HepG2 (cell line): ENCODE results near the gene VEGFB. TPM values are rescaled to one million over a fixed set of nuclear protein-coding genes. Genes with fewer than 3 reads are reported as not detected.

Experiments
- ADNP ChIP-seq: sonication (generic); formaldehyde crosslinking; IDR thresholded peaks from 2 replicates; pipeline ENCODE4 v1.4.0; 2020; ENCODE audit warnings: missing genetic modification reagents
- CBX5 ChIP-seq: sonication (generic); formaldehyde crosslinking; IDR thresholded peaks from 2 replicates; pipeline ENCODE4 v1.4.0; 2020; ENCODE audit warnings: missing genetic modification reagents, borderline replicate concordance
- CENPT ChIP-seq: sonication (generic); formaldehyde crosslinking; IDR thresholded peaks from 2 replicates; pipeline ENCODE4 v1.8.0; 2022; ENCODE audit warnings: low read depth, mild to moderate bottlenecking, moderate library complexity, missing genetic modification reagents
- DNMT1 ChIP-seq: sonication (generic); formaldehyde crosslinking; IDR thresholded peaks from 2 replicates; pipeline ENCODE4 v1.5.1; 2020; ENCODE audit warnings: mild to moderate bottlenecking, missing genetic modification reagents
- FIP1L1 ChIP-seq: fragments of 200-400 bp; formaldehyde crosslinking; IDR thresholded peaks from 2 replicates; pipeline ENCODE4 v1.6.1; 2018; ENCODE audit warnings: low read depth, mild to moderate bottlenecking, low read length, moderate library complexity, borderline replicate concordance; ENCODE audit not compliant: insufficient read depth
- GTF3A ChIP-seq: sonication (generic); formaldehyde crosslinking; conservative IDR thresholded peaks from 2 replicates; pipeline ENCODE4 v1.4.0; 2020; ENCODE audit warnings: mild to moderate bottlenecking, missing genetic modification reagents
- HMG20A ChIP-seq: IDR thresholded peaks from 2 replicates; pipeline ENCODE4 v1.6.1; 2016; ENCODE audit warnings: borderline replicate concordance
- KMT2A ChIP-seq: sonication (generic); formaldehyde crosslinking; IDR thresholded peaks from 2 replicates; pipeline ENCODE4 v1.4.0; 2020; ENCODE audit warnings: missing genetic modification reagents
- MTA1 ChIP-seq: sonication (generic); formaldehyde crosslinking; IDR thresholded peaks from 2 replicates; pipeline ENCODE4 v1.4.0; 2020; ENCODE audit warnings: missing genetic modification reagents, mild to moderate bottlenecking, borderline replicate concordance
- PITX1 ChIP-seq: sonication (generic); formaldehyde crosslinking; IDR thresholded peaks from 2 replicates; pipeline ENCODE4 v1.5.1; 2020; ENCODE audit warnings: mild to moderate bottlenecking, missing genetic modification reagents
- POGZ ChIP-seq: sonication (generic); formaldehyde crosslinking; IDR thresholded peaks from 2 replicates; pipeline ENCODE4 v1.4.0; 2020; ENCODE audit warnings: mild to moderate bottlenecking, missing genetic modification reagents
- RBM22 ChIP-seq: fragments of 200-400 bp; formaldehyde crosslinking; optimal IDR thresholded peaks from 2 replicates; pipeline ENCODE3; 2017; ENCODE audit warnings: mild to moderate bottlenecking, low read length, moderate library complexity
- SETDB1 ChIP-seq: sonication (generic); formaldehyde crosslinking; IDR thresholded peaks from 2 replicates; pipeline ENCODE4 v1.5.1; 2020; ENCODE audit warnings: missing genetic modification reagents, mild to moderate bottlenecking, borderline replicate concordance
- SNAI1 ChIP-seq: sonication (generic); formaldehyde crosslinking; IDR thresholded peaks from 2 replicates; pipeline ENCODE4 v1.5.0; 2020; ENCODE audit warnings: mild to moderate bottlenecking, missing genetic modification reagents, borderline replicate concordance
- SP140L ChIP-seq: sonication (generic); formaldehyde crosslinking; IDR thresholded peaks from 2 replicates; pipeline ENCODE4 v1.4.0; 2020; ENCODE audit warnings: missing genetic modification reagents, borderline replicate concordance
- SP2 ChIP-seq: sonication (generic); formaldehyde crosslinking; IDR thresholded peaks from 2 replicates; pipeline ENCODE4 v1.5.1; 2020; ENCODE audit warnings: mild to moderate bottlenecking, missing genetic modification reagents
- TRIM24 ChIP-seq: sonication (generic); formaldehyde crosslinking; IDR thresholded peaks from 2 replicates; pipeline ENCODE4 v1.8.0; 2022; ENCODE audit warnings: mild to moderate bottlenecking, missing genetic modification reagents
- U2AF2 ChIP-seq: fragments of 200-400 bp; formaldehyde crosslinking; IDR thresholded peaks from 2 replicates; pipeline ENCODE4 v1.6.1; 2017; ENCODE audit warnings: low read depth, mild to moderate bottlenecking, low read length
- ZNF121 ChIP-seq: sonication (generic); formaldehyde crosslinking; IDR thresholded peaks from 2 replicates; pipeline ENCODE4 v1.5.0; 2020; ENCODE audit warnings: mild to moderate bottlenecking, missing genetic modification reagents
- ZNF24 ChIP-seq: fragments of 450-650 bp; IDR thresholded peaks from 2 replicates; pipeline ENCODE4 v1.6.1; 2017; ENCODE audit warnings: antibody characterized with exemption, mild to moderate bottlenecking
- ZNF296 ChIP-seq: sonication (generic); formaldehyde crosslinking; conservative IDR thresholded peaks from 2 replicates; pipeline ENCODE4 v1.5.0; 2020; ENCODE audit warnings: mild to moderate bottlenecking, missing genetic modification reagents
- ZNF335 ChIP-seq: sonication (generic); formaldehyde crosslinking; IDR thresholded peaks from 2 replicates; pipeline ENCODE4 v1.4.0; 2020; ENCODE audit warnings: missing genetic modification reagents
- polyA plus RNA-seq, 8 experiments: library from polyadenylated mRNA; depleted of rRNA in 3 of 8; stranded (reverse) in 7 of 8; unstranded in 1 of 8; fragments of >200 nt; fragmentation: Illumina TruSeq in 4 of 8; extraction: Trizol in 4 of 8; gene quantifications; 2 replicates each; pipeline versions ENCODE4 v1.2.1 to v1.2.3, GENCODE V29; 2011 to 2016; ENCODE audit warnings: low read depth in 4 of 8, missing spikeins in 1 of 8, mixed read lengths in 1 of 8; ENCODE audit not compliant: insufficient read depth in 1 of 8
- total RNA-seq, 5 experiments: library from RNA; depleted of rRNA; stranded (reverse); fragments of >200 nt; fragmentation: Illumina TruSeq; extraction: Trizol; gene quantifications; 2 replicates each; pipeline ENCODE4 v1.2.3, GENCODE V29; 2016; ENCODE audit warnings: low read depth in 1 of 5
- TF ChIP-seq, protein P1 (sequence below): sonication (generic); formaldehyde crosslinking; conservative IDR thresholded peaks from 2 replicates; pipeline ENCODE4 v1.8.0; 2022; ENCODE audit warnings: low read depth, missing genetic modification reagents
- TF ChIP-seq, protein P2 (sequence below): sonication (generic); formaldehyde crosslinking; IDR thresholded peaks from 2 replicates; pipeline ENCODE4 v1.8.1; 2023; ENCODE audit warnings: mild to moderate bottlenecking, inconsistent platforms, moderate library complexity, missing genetic modification reagents, borderline replicate concordance
- TF ChIP-seq, protein P3 (sequence below): sonication (generic); formaldehyde crosslinking; conservative IDR thresholded peaks from 2 replicates; pipeline ENCODE4 v1.4.0; 2020; ENCODE audit warnings: missing genetic modification reagents

VEGFB gene
- total and polyA plus RNA-seq, 2 of the 13 experiments (the other 11 are each of a cell fraction or from before 2014, with no cell fraction given): 9.0 to 11.3 TPM

DNA sequence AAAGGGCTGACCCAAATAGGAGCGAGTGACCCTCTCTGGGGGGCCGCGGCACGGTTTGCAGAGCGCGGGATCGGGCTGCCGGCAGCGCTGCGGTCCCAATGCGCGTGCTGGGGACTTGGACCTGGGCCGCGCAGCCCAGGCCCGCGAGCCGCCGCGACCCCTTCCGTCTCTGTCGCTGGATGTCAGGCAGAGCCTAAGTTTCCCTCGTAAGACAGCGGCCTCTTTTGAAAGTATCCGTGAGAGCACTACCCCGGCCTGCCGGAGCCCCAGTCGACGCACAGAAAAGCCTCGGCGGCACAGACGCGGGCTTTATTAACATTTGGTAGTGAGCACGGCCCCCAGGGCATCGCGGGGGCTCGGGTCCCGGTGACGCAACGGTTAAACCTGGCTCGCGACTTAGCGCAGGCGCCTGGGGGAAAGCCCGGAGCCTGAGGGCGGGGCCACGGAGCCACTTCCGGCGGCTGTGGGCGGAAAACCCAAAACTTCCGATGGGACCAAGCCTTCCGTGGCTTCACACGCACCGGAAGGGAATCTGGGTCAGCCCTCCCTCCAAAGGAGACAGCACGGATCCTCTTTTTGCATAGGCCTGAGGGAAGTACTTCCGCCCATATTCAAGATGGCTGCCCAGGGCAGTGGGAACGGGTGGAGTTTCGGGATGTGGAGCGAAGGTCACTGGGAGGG, 35.3 kb downstream of the VEGFB start (continued):
- TF ChIP-seq, protein P1, sequence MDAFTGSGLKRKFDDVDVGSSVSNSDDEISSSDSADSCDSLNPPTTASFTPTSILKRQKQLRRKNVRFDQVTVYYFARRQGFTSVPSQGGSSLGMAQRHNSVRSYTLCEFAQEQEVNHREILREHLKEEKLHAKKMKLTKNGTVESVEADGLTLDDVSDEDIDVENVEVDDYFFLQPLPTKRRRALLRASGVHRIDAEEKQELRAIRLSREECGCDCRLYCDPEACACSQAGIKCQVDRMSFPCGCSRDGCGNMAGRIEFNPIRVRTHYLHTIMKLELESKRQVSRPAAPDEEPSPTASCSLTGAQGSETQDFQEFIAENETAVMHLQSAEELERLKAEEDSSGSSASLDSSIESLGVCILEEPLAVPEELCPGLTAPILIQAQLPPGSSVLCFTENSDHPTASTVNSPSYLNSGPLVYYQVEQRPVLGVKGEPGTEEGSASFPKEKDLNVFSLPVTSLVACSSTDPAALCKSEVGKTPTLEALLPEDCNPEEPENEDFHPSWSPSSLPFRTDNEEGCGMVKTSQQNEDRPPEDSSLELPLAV (CRISPR knock-in tag): no peak
- TF ChIP-seq SP2 (CRISPR knock-in tag) (peak; percentile 91), RBM22 (no peak), PITX1 (peak; percentile 41; the same call in 1 of the 2 replicates), CBX5 (CRISPR knock-in tag) (peak; percentile 34; the same call in 1 of the 2 replicates), DNMT1 (CRISPR knock-in tag) (no peak), U2AF2 (no peak), MTA1 (CRISPR knock-in tag) (no peak), CENPT (CRISPR knock-in tag) (no peak), HMG20A (CRISPR knock-in tag) (no peak), GTF3A (no peak; the same call in 1 of the 2 replicates), ADNP (no peak), TRIM24 (CRISPR knock-in tag) (no peak), ZNF121 (CRISPR knock-in tag) (peak; percentile 79), FIP1L1 (no peak; the same call in 1 of the 2 replicates), KMT2A (CRISPR knock-in tag) (peak; percentile 56; the same call in 1 of the 2 replicates), ZNF335 (CRISPR knock-in tag) (peak; percentile 78; the same call in 1 of the 2 replicates), ZNF24 (no peak), SP140L (CRISPR knock-in tag) (no peak), ZNF296 (CRISPR knock-in tag) (no peak), POGZ (CRISPR knock-in tag) (peak; percentile 36; the same call in 1 of the 2 replicates), SETDB1 (CRISPR knock-in tag) (no peak), SNAI1 (CRISPR knock-in tag) (no peak)
- TF ChIP-seq, protein P2, sequence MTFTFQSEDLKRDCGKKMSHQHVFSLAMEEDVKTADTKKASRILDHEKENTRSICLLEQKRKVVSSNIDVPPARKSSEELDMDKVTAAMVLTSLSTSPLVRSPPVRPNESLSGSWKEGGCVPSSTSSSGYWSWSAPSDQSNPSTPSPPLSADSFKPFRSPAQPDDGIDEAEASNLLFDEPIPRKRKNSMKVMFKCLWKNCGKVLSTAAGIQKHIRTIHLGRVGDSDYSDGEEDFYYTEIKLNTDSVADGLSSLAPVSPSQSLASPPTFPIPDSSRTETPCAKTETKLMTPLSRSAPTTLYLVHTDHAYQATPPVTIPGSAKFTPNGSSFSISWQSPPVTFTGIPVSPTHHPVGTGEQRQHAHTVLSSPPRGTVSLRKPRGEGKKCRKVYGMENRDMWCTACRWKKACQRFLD (CRISPR knock-in tag): no peak
- TF ChIP-seq, protein P3, sequence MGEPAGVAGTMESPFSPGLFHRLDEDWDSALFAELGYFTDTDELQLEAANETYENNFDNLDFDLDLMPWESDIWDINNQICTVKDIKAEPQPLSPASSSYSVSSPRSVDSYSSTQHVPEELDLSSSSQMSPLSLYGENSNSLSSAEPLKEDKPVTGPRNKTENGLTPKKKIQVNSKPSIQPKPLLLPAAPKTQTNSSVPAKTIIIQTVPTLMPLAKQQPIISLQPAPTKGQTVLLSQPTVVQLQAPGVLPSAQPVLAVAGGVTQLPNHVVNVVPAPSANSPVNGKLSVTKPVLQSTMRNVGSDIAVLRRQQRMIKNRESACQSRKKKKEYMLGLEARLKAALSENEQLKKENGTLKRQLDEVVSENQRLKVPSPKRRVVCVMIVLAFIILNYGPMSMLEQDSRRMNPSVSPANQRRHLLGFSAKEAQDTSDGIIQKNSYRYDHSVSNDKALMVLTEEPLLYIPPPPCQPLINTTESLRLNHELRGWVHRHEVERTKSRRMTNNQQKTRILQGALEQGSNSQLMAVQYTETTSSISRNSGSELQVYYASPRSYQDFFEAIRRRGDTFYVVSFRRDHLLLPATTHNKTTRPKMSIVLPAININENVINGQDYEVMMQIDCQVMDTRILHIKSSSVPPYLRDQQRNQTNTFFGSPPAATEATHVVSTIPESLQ (CRISPR knock-in tag): 0 out of 2 replicates have a peak, but pooled peaks have one; percentile 54
